HG02623 (cell line): ENCODE data around the gene SLC9B2.

ENCODE experiments used
- ATAC-seq: cut with Tn5 transposase; IDR thresholded peaks from one replicate; pipeline ENCODE4 v1.9.1; 2021; ENCODE audit warnings: moderate library complexity; ENCODE audit not compliant: unreplicated experiment

The SLC9B2 gene

GRCh38 chr4:103079621-103080020 lies 3.1 kb upstream of the SLC9B2 start:
- ATAC-seq: no peak

DNA sequence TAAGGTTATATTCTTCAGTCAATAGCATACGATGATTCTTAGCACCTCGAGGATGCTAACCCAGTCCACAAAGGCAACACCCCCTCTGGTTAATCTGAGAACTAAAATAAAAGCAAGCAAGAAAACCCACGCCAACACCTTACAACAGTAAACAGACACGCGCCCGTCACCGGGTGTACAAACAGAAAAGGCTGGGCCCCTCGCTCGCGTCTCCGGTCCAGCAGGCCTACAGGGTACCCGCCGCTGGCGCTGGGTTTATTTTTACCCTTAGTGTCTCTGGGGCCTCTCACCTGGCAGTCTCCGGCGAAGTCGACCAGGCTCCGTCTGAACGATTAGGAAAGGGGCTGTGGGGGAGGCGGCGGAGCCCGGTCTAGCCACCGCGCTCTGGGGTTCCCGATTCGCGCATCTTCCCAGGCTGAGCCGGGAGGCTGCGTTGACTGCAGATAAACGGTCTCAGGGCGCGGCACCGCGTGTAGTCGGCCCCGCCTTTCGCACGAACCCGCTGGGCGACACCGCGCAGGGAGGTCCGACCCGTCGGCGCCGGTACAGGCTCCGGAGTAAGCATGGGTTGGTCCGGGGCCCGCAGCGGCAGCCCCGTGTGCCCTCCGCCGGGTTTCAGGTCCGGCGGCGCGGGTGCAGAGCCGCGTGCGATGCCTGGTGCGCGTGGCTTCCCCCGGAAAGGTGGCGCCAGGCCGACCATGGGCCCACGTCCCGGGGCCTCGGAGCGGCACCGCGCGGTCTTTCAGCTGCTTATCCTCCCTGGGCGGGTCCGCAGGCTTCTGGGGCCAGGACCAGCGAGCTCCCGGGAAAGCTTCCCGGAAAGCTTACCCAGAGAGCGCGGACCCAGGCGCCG lies 441 bp downstream of the SLC9B2 start:
- ATAC-seq: peak; percentile 50

GRCh38 chr4:103075435-103075893 lies 1.1 kb downstream of the SLC9B2 start:
- ATAC-seq: no peak

DNA sequence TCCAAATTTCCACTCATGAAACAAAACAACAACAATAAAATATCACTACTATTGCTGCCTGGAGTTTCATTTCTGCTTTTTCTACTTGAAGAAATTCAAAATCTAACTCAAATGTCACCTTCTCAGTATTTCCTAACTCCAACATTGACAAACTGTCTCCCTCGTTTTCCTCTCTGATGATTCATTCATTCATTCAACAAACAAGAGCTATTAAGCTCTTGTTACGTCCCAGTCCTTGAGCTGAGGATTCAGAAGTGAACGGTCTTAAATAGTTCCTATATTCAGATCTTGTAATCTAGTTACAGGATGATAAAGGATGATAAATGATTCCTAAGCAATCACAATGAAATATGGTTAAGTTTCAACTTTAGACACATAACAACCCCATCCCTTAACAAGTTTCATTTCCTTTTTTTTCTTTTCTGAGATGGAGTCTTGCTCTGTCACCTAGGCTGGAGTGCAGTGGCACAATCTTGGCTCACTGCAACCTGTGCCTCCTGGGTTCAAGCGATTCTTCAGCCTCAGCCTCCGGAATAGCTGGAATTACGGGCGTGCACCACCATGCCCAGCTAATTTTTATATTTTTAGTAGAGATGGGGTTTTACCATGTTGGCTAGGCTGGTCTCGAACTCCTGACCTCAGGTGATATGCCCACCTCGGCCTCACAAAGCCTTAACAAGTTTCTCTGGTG lies 1.7 kb downstream of the SLC9B2 start:
- no peak for ATAC-seq

DNA sequence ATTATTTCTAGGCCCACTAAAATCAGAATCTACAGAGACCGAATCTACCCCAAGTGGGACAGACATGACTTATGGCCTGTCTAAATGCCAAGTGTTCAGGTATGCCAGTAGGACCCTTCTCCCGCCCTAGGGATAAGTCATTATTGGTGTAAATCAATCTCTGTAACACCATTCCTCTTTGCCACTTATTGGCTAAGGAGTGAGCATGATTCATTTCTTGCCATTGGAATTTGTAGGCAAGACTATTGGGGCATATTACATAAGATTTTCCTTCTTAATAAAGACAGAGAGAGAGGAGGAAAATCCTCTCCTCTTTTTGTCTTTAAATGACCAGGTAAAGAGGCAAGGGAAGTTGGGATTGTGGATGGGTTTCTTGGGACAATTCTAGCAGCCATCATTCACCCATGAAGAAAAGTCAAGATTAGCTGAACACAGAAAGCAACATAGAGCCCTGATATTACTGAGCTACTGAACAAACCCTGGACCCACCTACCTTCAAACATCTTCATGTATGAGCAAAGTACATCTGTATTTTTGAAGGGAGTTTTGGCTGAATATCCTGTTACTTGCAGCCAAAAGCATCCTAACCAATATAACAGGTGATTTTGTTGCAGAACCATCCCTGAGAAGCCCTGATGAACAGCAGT lies 2.6 kb downstream of the SLC9B2 start:
- no peak for ATAC-seq

DNA sequence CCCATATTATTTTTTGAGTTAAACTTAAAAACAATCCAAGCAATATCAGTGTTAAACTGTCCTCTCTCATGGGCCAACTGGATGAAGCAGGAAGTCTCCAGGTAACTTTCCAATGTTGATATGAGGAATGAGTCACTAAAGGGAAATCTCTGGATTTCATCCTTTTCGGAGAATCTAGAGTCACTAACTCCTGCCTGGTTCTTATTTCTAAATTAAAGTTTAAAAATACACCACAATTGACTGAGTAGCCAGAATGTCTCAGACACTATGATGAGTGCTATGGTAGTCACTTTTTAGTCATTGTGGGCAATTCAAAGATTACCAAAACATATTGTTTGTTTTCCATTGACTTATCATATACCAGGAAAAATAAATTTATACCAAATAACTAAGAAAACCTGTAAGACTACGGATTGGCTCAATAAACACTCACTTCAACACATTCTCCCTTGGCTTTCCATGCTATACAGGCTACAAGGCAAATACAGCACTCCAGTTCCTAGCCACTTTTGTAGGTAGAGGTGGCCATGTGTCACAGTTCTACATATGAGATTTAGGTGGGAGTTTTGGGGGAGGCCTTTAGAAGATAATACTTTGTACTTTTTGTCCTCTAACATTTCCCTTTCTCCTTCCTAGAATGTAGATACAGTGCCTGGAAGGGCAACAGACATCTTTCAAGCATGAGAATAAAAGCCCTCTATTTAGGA lies 8.6 kb downstream of the SLC9B2 start:
- no peak for ATAC-seq

DNA sequence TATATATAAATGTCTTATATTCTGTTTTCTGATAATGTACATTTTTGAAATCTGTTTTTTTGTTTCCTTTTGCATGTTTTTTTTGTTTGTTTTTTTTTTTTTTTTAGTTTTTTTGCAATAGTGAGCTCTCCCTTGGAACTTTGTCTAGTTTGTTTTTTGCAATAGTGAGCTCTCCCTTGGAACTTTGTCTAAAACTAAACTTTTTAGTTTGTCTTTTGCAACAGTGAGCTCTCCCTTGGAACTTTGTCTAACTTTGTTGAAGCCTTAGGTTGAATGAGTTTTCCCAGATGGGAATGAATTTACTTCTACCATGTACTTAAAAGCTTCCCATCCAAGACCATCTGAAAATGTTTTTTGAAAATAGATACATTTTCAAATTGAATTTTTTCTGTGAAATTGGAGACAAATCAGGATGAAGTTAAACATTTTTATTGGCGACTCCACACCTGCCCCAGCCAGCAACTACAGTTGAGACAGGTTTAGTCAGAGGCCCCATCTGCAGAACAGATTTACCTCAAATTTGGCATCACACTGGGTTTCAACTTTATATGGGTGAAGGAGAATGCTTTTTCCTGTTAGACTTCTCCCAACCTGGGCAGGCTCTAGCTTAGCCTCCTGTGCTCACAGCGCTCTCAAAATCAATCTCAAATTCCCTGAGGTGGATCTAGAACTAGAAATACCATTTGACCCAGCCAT lies 16.0 kb downstream of the SLC9B2 start:
- ATAC-seq: no peak

- ATAC-seq: no peak
Observed at GRCh38 chr4:103054030-103054429, 22.5 kb downstream of the SLC9B2 start.

GRCh38 chr4:103052779-103053178 lies 23.8 kb downstream of the SLC9B2 start:
- no peak for ATAC-seq

GRCh38 chr4:103052145-103052544 lies 24.4 kb downstream of the SLC9B2 start:
- no peak for ATAC-seq

- ATAC-seq: no peak
Observed at GRCh38 chr4:103050736-103051436, 25.7 kb downstream of the SLC9B2 start.

DNA sequence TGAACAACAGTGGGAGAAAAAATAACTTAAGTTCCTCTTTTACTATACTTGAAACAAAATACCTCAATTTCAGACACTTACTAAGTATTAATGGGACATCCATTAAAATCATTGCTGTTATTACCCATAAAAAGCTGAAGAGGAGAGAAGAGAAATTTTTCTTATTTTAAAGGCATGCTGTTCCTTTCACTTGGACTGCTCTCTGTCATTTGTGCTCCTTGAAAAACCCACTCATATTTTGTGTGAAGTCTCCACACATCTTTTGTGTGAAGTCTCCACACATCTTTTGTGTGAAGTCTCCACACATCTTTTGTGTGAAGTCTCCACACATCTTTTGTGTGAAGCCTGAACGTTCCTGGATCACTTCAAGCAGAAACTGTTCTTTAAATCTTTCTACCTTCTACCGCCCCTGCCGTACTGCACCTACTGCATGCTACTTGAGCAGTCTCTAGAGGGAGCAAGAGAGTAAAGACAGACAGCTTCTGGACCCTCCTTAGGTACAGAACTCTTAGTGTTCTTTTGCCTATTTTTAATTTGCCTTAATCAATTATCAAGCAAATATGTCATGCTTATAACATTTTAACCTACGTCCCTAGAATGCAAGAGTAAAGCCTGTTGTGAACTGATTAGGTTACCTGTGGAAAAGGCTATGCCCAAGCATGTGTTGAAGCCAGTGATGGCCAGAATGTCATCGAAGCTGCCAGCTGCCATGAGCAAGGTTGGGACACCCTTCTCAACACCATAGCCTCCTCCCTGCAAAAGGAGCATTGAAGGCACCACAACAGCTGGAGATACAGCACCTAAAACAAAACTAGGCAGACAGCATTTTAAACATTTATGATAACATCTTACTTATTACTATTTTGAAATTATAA lies 29.9 kb downstream of the SLC9B2 start:
- peak; percentile 95 for ATAC-seq

GRCh38 chr4:103044183-103044582 lies 32.4 kb downstream of the SLC9B2 start:
- no peak for ATAC-seq

- no peak for ATAC-seq
Observed at GRCh38 chr4:103036169-103036568, 40.4 kb downstream of the SLC9B2 start.

- ATAC-seq: no peak
Observed at GRCh38 chr4:103032574-103032973, 44.0 kb downstream of the SLC9B2 start.

GRCh38 chr4:103030791-103031190 lies 45.8 kb downstream of the SLC9B2 start:
- no peak for ATAC-seq

DNA sequence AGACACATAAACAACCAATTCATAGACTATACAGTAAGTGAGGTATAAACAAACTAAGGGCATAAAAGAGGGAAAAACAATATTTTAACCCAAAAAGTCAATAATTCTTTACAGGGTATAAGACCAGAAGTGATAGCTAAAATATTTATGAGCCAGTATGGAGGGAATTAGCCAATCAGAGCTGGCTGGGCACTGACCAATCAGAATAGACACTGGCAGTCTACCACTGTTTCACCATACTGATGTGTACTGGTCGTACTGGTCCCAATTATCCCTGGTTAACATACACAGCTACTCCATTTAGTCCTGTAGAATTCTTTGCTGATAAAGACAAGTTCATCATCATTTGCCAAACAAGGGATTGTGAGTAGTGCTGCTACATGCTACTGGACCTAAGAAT lies 47.3 kb downstream of the SLC9B2 start:
- no peak for ATAC-seq

- no peak for ATAC-seq
Observed at GRCh38 chr4:103026868-103027267, 49.7 kb downstream of the SLC9B2 start.

DNA sequence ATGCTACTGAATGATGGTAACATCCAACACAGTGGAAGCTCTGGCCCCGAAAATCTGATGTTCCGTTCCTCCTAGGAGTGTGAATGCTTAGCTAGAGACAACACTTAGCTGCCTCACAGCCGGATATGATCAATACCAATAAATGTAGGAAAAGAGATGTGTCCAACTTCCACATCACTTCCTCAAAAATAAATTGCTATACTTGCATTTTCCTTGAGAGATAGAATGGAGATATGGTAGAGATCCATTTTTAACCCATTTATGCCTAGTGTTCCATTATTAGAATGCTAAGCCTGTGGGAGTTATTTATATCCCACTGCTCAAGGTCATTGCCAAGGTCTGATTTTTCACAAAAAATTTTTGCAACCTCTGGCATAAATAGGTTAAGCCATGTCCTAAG lies 51.6 kb downstream of the SLC9B2 start:
- no peak for ATAC-seq
